ENCODE data around the gene ARFGAP3.

ARFGAP3 gene

GRCh38 chr22:42819412-42820044, 37.5 kb downstream of the ARFGAP3 start:
- H3K4me3 ChIP-seq (ENCODE audit: low read depth, low read length), result no peak overlapping the region
- in situ Hi-C loops (cut with HindIII; ENCODE audit: low sequenced_read_pairs), result no loop called here
- no peak for TF ChIP-seq CTCF (IDR thresholded peaks at IDR 0.05; ENCODE audit: low read depth, low read length, missing control alignments)
- DNase-seq (ENCODE audit: low read depth), result no peak

- no peak for DNase-seq (ENCODE audit: low read depth)
- in situ Hi-C loops (cut with HindIII; ENCODE audit: low sequenced_read_pairs), result no loop called here
- no peak for TF ChIP-seq CTCF (IDR thresholded peaks at IDR 0.05; ENCODE audit: low read depth, low read length, missing control alignments)
Measured at GRCh38 chr22:42817556-42817955, 39.5 kb downstream of the ARFGAP3 start.

GRCh38 chr22:42816336-42816735, 40.7 kb downstream of the ARFGAP3 start:
- TF ChIP-seq CTCF (IDR thresholded peaks at IDR 0.05; ENCODE audit: low read depth, low read length, missing control alignments), result no peak
- DNase-seq (ENCODE audit: low read depth), result no peak
- no peak overlapping the region for H3K4me3 ChIP-seq (ENCODE audit: low read depth, low read length)
- in situ Hi-C loops (cut with HindIII; ENCODE audit: low sequenced_read_pairs), result no loop called here

More at GRCh38 chr22:42817556-42817955, 39.5 kb downstream of the ARFGAP3 start:
- H3K4me3 ChIP-seq (ENCODE audit: low read depth, low read length), result no peak overlapping the region

- TF ChIP-seq CTCF (IDR thresholded peaks at IDR 0.05; ENCODE audit: low read depth, low read length, missing control alignments), result no peak
Measured at GRCh38 chr22:42814616-42815015, 42.5 kb downstream of the ARFGAP3 start.

GRCh38 chr22:42814215-42814614, 42.9 kb downstream of the ARFGAP3 start:
- DNase-seq (ENCODE audit: low read depth), result no peak
- H3K4me3 ChIP-seq (ENCODE audit: low read depth, low read length), result no peak overlapping the region
- in situ Hi-C loops (cut with HindIII; ENCODE audit: low sequenced_read_pairs), result no loop called here
- TF ChIP-seq CTCF (IDR thresholded peaks at IDR 0.05; ENCODE audit: low read depth, low read length, missing control alignments), result no peak

More at GRCh38 chr22:42814616-42815015, 42.5 kb downstream of the ARFGAP3 start:
- no peak overlapping the region for H3K4me3 ChIP-seq (ENCODE audit: low read depth, low read length)
- DNase-seq (ENCODE audit: low read depth), result no peak
- in situ Hi-C loops (cut with HindIII; ENCODE audit: low sequenced_read_pairs), result no loop called here

- H3K4me3 ChIP-seq (ENCODE audit: low read depth, low read length), result no peak overlapping the region
- TF ChIP-seq CTCF (IDR thresholded peaks at IDR 0.05; ENCODE audit: low read depth, low read length, missing control alignments), result no peak
- in situ Hi-C loops (cut with HindIII; ENCODE audit: low sequenced_read_pairs), result no loop called here
- DNase-seq (ENCODE audit: low read depth), result no peak
Measured at GRCh38 chr22:42813501-42813900, 43.6 kb downstream of the ARFGAP3 start.

Measured in astrocyte of the cerebellum (primary cell).